SHP77 treated with DMSO at 0.1 percent for 48 hours (cell line): Measurements from ENCODE around the gene RNU6-1.

Source experiments
- DNase-seq: peaks from one replicate; lab custom pipeline; 2025; lab: John Stamatoyannopoulos, UW

Gene RNU6-1

DNA sequence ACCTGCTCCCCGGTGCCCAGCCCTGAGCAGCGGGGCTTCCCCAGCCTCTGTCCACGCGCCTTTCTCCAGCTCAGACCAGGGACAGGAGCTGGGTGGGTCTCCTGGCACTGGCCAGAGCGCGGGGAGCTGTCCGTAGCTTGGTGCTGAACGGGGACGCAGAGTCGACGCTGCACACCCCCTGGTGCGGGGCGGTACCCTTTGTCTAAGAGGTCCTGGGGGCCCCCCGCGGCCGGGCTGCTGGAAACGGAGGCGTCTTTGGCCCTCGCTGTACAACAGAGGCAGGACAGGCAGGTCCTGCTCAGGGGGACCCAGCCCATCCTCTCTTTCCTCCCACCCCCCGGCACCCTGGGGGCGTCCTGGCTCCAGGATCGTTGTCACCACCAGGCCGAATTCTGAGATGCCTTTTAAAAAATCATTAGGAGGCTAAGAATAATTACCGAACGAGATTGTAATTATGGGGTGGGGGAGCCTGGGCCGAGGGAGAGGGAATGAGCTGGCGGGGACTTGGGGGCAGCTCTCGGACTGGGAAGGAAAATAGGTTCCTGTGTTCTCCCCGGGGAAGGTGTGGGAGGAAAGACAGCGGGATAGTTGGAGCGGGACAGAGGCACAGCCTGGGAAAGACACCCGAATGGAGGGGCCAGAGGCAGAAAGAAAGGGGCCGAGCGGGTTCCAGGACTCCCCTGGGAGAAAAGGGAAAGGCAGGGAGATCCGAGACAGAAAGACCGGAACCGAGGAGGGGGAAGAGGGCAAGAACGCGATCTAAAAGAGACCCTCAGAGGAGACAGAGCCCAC is 18.7 kb downstream of the RNU6-1 start:
- DNase-seq = no peak

DNA sequence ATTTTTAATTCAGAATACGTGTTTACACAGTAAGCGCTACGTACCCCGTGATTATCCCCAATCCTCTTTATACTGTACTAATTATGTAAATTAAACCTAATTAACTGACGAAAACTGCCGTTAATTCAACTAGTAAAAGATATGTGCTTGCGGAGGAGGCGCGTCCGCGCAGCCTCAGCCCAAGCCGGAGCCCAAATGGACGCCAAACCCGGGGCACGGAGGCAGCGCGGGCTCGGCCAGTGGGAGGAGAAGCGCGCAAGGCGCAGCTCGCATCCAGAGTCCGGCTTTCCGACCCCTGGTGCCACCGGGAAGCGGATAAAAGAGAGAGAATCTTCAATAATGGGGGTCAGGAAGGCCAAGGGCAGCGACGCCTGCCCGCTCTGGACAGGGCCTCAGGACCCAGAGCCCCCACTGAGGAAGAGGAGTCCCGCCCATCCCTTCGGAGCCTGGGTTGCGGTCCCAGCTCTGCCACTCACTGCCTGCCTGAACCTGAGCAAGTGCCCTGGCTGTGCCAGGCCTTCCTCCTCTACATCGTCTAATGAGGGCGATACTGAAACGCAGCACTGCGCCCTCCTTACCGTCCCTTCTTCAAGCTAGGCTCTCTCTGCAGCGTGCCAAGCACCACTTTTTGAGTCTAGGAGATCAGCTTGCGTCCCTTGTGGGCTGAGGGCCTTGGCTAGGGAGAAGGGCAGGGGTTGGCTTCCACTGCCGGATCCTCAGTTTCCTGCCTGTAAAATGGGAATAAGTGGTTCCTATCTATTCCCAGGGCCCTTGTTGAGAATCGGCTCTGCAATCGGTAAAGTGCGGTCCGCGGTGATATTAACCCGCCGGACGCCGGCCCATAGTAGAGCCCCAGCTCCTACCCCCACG is 19.5 kb downstream of the RNU6-1 start:
- no peak for DNase-seq

DNA sequence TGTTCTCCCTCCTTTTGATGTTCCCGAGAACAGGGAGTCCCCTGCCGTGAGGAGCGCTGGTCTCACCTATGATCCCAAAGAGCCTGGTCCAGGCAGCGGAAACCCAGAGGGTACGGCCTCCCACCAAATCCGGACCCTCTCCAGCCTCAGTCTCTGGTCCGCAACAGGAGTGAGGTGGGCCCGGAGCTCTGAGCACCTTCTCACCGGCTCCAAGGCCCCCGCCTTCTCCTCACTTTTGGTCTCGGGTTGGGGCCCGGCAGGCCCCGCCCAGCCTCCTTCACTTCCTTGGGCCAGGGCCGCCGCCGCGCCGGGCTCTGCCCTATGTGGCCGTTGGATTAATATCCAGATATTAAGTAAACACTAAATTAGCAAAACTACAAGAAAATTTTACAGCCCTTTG is 20.2 kb downstream of the RNU6-1 start:
- no peak for DNase-seq

DNA sequence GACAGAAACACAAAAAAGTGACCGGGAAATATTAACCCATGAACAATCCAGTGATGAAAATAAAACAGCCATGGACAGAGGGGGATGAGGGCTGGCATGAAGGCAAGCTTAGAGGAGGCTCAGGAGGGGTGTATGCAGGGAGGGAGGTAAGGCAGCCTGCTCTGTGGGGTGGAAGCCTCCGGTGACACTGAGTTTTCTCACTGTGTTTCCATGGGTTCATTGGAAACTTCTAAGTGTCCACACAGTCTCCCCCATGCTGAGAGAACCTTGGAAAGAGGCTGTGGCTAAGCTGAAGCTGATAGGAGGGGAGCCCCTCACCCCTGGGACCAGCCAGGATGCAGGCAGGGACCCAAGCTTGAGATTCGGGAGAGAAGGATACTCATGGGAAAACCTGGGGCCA is 21.4 kb downstream of the RNU6-1 start:
- no peak for DNase-seq

DNA sequence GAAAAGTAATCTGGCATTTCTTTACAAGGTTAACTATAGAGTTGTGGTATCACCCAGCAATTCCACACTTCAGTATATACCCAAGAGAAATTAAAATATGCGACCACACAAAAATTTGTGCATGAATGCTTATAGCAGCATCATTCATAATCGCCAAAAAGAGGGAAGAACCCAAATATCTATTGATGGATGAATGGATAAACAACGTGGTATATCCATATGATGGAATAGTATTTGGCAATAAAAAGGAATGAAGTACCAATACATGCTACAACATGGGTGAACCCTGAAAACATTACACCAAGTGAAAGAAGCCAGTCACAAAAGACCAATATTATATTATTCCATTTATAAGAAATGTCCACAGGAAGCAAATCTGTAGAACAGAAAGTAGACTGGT is 23.2 kb downstream of the RNU6-1 start:
- DNase-seq = no peak

DNA sequence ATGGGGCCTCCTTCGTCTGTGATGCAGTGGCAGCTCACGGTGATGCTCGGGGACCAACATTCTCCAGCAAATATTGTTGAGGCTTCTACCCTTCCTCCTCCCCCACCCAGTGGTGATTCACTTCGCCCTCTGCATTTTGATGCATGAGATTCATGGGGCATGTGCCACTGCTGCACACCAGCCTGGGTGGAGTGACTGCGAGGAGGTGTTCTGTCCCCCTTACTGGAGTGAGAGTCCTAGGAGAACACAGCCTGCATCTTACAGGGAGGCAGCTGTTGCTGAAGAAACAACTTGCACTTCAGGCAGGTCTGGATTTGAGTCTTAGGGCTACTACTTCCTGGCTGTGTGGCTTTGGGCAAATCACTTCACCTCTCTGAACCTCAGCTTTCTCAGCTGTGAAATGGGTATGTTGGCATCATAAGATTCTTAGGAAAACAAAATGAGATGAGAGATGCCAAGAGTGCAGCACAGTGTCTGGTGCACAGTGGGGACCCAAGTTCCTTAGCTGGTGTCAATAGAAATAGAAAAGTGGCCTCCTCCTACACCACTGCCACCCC is 24.7 kb downstream of the RNU6-1 start:
- DNase-seq = no peak

DNA sequence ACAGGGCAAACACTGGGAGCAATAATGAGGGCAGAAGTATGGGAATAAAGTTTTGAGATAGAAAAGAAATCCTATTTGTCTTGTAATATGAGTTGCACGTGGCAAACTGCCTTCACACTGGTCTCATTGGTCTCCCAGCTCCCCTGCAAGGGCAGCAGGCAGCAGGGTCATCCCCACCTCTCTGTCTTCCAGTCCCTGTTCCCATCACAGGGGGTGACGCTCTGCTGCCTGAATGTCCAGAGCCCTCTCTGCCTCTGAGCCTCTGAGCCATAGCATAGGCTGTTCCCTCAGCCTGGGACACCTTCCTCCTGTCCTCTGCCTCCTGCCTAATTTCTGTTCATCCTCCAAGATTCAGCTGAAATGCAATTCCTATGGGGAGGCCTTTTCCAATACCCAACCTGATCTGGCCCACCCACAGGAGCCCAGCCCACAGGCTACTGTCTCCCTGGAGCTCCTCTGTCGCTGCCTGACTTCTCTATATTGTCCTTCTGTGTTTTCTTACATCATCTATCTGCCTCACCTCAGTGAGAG is 26.7 kb downstream of the RNU6-1 start:
- no peak for DNase-seq

DNA sequence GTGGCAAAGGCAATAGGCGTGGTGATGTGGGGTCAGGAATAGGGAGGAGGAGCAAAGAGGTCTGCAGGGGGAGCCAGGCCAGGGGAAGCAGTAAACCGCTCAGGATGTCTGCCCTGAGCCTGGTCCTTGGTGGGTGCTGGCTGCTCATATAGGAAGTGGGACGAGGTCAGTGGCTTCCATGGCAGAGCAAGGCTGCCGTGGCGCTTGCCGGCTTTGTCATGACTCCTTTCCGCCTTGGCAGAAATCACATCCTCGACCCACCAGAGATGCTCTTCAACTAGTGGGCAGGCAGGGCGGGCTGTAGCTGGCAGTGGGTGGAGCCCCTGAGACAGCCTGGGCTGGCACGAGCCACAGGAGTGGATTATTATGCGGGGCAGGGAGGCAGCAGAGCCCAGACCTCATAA is 27.6 kb downstream of the RNU6-1 start:
- DNase-seq = no peak

DNA sequence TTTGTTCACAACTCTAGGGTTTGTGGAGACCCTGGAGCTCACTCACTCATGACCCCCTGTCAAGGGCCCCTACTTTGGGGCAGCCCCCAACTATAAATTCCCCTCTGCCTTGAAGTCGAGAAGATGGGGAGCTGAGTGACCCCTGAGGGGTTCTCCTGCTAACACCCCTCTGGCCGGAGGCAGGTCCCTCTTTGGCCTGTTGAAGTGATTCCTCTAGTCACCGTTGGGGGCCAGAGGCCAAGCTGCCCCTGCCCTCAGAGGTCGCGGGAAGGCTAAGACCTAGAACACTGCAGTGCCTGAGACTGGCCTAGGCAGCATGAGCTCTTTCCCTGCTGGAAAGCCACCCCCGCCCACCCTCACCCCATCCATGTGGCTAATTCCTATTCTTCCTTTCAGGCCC is 30.0 kb downstream of the RNU6-1 start:
- DNase-seq = no peak

DNA sequence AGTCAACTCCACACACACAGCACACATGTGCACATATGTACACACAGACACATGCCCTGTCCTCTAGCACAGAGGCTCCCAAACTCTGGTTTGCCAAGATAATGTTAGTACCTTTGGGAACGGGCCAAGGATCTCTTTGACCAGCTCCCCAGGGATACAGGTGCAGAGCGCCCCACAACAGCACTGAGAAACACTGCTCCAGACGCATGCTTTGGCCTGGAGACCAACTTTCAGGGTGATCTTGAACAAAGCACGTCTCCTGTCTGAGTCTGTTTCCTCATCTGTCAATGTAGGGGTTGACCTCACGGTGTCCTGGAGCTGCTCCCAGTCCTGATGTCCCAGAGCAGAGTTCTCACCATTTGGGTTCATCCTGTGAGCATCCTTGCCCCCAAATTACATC is 30.4 kb downstream of the RNU6-1 start:
- DNase-seq = no peak

DNA sequence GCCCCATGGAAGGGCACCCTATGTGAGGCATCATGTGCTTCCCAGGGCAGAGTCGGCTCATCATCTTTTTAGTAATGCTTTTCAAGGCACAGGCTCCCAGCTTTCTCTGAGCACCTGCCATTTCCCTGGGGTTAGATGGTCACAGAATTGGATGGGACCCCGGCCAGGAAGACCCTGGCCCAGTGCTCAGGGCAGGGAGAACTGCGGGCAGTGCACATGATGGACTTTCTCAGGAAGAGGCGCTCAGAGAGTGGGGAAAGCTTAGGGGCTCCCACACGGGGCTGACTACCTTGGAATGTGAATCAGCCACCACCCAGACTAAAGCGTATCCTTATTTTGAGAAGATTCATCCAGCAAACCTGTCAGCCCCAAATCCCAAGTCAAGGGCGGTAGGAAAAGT is 31.0 kb downstream of the RNU6-1 start:
- DNase-seq = no peak

DNA sequence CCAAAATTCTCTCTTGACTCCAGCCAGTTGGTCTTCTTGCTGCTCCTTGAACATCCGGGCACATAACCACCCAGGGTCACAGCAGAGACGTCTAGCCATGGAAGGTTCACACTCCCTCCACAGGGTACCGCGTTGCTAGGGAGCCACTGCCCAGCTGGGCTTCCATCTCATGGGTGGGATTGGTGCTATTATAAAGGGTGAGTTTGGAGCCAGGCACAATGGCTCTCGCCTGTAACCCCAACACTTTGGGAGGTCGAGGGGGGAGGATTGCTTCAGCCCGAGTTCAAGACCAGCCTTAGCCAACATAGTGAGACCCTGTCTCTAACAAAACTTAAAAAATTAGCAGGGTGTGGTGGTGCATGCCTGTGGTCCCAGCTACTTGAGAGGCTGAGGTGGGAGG is 32.0 kb downstream of the RNU6-1 start:
- DNase-seq = no peak

DNA sequence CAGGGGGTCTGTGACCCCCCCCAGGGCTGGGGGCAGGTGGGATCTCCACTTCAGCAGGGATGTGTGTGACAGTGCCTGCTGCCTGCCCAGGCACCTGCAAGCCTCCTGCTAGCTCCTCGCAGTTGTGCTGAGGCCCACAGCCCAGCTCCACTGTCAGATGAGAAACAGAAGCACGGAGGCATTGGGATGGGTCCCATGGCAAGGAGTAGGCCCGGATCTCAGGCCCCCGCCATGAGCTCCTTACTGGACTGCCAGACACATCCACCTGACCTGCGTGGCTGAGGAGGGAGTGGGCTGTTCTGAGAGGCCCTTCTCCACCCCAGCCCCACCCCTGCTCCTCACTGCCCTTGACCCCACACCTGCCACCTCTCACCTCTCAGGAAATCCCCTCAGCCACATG is 32.7 kb downstream of the RNU6-1 start:
- no peak for DNase-seq

DNA sequence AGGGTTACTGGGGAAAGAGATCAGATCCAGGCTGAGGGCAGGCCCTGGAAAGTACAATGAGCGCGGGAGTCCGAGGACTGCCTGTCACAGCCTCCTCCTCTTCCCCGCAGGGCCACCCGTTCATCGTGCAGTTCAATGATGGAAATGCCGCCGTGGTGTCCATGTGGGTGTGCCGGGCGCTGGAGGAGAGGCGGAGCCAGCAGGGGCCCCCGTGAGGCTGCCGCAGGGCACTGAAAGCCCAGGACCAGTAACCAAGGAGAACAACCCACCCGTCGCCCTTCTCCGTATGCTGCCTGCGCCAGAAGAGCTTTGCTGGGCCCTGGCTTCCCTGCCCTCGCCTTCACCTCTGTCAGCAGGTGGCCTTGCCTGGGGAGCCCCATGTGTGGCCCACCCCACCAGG is 33.3 kb downstream of the RNU6-1 start:
- DNase-seq = no peak

DNA sequence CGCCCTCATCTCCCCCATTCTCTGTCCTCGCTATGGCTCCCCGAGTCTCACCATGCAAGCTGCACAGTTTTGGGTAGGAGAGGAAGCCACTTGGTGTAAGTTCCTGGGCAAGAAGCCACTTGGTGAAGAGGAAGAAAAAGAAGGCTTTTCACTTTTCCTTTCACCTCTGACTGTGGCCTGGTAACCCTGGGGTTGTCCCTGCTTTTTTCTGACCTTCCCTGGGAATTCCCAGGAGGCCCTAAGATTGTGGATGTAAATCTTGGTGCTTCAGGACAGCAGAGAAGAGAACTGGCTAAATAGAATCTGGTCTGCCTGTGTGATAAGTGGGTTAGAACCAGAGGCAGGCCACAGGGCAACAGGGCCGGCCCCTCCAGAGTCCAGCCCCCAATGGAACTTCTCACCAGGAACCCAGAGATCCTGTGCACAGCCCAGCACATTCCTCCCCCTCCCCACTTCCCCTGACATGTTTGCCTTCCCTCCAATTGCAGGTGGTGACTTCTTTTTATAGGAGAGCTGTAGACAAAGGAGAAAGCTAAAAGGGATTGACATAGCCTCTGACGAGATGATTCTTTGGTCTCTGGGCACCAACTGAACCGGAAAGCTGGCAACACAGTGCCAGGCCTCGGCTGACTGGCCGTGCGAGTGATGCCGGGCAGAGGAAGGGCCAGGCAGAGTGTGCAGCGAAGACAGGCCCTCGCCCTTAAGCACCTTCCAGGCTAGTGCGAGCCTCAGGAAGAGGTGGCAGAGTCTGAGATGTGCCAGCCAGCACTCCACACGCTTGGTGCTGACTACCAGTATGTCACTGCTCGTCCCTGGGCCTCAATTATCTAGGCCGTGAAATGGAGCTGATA is 34.0 kb downstream of the RNU6-1 start:
- DNase-seq = peak; percentile 50

DNA sequence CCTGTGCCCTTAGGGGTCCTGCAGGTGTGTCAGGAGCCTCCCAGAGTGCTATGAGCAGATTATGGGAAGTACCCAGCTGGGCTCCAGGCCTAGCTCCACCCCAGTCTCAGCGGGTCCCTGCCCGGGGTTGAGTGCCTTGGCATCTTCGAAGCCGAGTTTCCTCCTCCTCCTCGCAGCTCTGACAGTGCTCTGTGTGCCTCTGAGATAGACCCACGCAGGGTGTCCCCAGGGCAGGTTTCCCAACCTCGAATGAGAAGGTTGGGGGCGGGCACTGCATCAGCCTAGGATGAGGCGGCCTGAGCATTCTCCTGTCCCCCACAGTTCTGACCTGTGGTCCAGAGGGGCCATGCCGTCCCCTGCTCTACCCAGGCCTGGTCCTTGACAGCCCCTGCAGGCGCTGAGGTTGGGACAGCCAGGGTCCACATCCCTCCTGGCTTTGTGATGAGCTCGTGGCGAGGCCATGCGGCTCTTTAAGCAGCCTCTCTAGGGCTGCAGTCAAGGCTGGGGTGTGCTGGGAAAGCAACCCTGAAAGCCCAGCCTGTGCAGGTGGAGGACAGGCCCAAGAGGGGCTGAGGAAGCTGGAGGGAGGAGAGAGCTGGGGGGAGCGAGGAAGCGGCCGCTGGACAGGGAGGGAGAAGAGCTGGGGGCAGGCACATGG is 34.7 kb downstream of the RNU6-1 start:
- no peak for DNase-seq

DNA sequence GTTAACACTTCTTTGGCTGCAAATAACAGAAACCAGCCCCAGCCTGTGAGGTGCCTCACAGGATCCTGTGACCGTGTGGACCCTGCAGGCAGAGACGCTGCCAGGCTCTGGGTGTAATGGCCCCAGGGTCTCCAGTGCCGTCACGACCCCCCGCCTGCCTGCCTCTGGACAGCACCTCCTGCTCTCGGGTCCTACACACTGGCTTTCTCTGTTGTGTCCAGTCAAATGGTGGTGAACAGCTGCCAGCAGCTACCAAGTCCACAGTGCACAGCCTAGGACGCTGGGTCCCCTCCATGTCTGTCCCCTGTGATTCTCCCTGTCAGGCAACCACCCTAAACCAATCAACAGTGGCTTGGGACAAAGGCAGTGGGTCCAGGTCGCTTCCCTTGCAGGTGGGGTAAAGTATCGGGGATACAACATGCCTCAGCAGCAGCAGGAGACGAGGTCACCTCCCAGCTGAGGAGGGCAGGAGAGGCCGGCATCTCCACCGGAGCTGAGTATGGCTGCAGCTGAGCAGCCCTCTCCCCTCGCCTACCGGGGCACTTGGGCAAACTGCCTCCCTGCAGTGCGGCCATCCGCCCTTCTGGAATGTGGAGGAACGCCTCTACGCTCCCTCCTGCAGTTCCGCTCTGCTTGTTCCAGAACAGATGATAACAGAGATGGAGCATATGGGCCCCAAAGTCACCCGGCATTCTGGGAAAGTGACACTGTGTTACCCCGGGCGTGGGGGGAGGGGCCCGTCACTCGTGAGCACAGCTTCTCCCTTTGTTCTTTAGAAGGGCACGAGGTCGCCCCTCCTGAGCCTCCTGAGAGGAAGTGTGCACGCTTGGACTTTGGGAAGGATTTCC is 35.6 kb downstream of the RNU6-1 start:
- no peak for DNase-seq

DNA sequence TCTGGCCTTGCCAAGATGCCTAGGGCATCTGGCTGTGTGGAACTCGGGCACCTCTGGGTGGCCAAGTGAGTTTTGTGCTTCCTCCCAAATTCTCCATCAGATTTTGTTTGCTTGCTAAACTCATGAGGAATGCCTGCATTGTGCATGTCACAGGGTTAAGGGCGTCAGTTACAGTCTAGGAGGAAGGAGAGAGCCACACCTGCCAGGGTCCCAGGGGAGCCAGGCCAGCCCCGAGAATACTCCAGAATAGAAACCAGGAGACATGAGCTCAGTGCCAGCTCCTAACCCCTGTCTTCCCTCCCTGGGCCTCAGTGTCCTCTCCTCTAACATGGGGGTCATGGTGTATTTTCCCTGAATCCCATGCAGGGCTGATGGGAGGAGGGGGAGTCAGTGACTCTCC is 36.5 kb downstream of the RNU6-1 start:
- no peak for DNase-seq

DNA sequence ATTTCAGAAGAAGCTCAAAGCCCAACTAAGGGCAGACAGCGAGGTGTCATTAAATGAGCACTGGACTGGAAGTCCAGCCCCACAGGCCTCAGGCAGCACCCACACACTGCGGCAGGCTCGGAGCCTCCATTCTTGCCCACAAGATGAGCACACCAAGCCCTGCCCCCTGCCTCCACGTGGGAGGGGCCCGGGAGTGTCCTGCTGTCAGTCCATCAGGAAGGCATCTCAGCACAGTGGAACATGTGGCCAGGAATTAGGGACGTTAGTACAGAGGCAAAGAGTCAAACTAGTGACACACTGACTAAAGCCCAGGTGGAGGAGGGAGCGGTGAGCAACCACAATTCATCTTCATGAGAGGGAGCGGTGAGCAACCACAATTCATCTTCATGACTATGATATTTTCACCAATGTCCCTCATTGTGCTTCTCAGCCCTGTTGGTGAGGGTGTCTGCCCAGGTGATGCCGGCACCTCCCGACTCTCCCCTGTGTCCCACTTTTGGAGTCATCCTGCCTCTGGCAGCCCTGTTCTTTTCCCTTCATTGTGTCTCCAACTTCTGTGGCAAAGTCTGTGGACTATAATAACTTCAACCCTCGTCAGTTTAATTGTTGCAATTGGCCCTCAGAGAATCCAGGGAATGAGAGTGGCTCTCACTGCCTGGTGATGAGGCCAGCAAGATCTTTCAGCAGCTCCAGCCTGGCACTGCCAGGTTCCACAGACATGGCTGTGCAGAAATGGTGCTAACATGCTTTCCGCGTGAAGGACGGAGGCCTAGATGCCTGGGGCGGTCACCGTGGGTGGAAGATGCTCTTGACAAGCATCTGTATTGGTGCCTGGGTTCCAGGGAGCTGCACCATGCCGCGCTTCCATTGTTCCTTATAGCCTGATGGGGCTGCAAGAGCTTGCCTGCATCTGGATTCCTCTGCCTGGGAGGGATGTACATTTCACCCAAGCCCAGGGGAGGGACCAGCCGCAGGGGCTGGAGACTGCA is 37.6 kb downstream of the RNU6-1 start:
- no peak for DNase-seq
